GM23338 (cell line): ENCODE data around the gene HS6ST3.

ENCODE experiments used
- EZH2 ChIP-seq: fragments of 200-600 bp; sonication (generic); IDR thresholded peaks from one replicate; pipeline ENCODE4 v1.8.0; 2017; ENCODE audit warnings: antibody characterized with exemption, mild to moderate bottlenecking, low read depth; ENCODE audit not compliant: unreplicated experiment
- EZH2phosphoT487 ChIP-seq: fragments of 200-600 bp; sonication (generic); IDR thresholded peaks from one replicate; pipeline ENCODE4 v1.8.1; 2018; ENCODE audit warnings: antibody characterized with exemption; ENCODE audit not compliant: unreplicated experiment
- JUNB ChIP-seq: IDR thresholded peaks from one replicate; pipeline ENCODE4 v1.6.1; 2016; ENCODE audit warnings: antibody characterized with exemption; ENCODE audit not compliant: unreplicated experiment
- POLR2AphosphoS5 ChIP-seq: IDR thresholded peaks from 2 replicates; pipeline ENCODE4 v1.6.1; 2016; ENCODE audit warnings: antibody characterized with exemption, low read depth
- STAT1 ChIP-seq: IDR thresholded peaks from one replicate; pipeline ENCODE4 v1.6.1; 2016; ENCODE audit warnings: antibody characterized with exemption; ENCODE audit not compliant: unreplicated experiment
- TF ChIP-seq, protein P1 (sequence below), 2 experiments: fragments of 200-600 bp in 1 of 2; sonication (generic) in 1 of 2; conservative IDR thresholded peaks; 2 replicates each; pipeline versions ENCODE4 v1.5.1 to v1.6.1; 2016 to 2017; ENCODE audit warnings: antibody characterized with exemption in 2 of 2, low read depth in 2 of 2, mild to moderate bottlenecking in 2 of 2, moderate library complexity in 1 of 2

DNA sequence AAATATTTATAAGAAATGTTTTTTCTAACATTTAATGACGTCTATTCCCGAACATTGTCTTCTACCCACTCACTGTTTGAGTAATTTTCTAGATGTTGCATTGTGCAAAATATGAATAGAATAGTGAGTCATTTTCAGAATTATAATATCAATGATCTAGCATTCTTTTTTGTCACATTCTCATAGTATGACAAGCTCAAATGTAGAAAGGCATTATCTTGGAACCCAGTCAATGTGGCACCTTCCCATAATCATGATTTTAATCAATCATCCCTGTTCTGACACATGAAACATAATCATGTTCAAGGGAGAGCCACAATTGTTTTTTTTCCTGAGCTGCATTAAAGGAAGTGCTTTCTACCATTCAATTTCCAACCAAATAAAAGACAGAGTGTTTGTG, 638.6 kb downstream of the HS6ST3 start:
- TF ChIP-seq, protein P1, sequence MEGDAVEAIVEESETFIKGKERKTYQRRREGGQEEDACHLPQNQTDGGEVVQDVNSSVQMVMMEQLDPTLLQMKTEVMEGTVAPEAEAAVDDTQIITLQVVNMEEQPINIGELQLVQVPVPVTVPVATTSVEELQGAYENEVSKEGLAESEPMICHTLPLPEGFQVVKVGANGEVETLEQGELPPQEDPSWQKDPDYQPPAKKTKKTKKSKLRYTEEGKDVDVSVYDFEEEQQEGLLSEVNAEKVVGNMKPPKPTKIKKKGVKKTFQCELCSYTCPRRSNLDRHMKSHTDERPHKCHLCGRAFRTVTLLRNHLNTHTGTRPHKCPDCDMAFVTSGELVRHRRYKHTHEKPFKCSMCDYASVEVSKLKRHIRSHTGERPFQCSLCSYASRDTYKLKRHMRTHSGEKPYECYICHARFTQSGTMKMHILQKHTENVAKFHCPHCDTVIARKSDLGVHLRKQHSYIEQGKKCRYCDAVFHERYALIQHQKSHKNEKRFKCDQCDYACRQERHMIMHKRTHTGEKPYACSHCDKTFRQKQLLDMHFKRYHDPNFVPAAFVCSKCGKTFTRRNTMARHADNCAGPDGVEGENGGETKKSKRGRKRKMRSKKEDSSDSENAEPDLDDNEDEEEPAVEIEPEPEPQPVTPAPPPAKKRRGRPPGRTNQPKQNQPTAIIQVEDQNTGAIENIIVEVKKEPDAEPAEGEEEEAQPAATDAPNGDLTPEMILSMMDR (conservative IDR thresholded peaks at IDR 0.05; ENCODE audit: low read depth in 2 of 2): no peak
- TF ChIP-seq POLR2AphosphoS5 (no peak), EZH2 (no peak), STAT1 (no peak), JUNB (no peak), EZH2phosphoT487 (no peak)
